ENCODE data around the gene RBMS2. TPM values are rescaled to one million over a fixed set of nuclear protein-coding genes. Genes with fewer than 3 reads are reported as not detected.

Gene RBMS2
- total RNA-seq, 1 donor from 2014 or later: 2.7 TPM

DNA sequence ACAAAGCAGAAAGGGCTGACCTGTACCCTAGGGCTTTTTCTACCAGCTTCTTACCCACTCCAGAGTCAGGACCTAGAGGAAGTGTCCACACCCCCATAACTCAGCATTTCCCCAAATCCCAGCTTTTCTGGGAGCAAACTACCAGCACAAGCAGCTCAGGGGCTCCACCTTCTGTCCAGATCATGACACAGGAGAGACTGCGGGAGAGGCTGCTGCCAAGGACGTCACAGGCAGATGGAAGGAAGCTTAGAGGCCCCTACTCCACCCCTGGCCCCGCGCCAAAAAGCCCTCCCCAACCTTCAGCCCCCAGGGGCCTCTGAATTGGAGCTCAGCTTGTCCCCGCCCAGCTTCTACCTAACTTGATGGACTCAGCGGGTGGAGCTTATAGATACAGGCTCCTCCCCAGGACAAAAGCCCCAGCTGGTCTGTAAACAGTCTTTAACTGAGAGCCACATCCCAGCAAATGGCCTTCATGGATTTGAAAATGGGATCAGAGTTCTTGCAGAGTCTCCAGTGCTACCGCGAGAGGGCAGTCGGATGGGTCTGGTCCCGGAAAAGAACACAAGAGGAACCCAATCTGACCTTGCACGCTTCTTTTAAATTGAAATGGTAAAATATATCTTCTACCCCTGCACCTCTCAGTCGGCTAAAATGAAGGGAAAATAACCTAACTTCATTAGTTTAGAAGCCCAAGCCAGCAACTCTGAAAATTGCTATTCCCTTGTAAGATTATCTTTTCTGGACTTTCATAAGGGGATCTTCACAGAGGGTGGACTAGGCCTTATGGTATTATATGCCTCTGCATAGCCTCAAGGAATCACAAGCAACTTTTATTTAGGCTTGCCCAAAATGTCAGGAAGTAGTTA, 115.3 kb downstream of the RBMS2 start:
- TF ChIP-seq, protein P1, sequence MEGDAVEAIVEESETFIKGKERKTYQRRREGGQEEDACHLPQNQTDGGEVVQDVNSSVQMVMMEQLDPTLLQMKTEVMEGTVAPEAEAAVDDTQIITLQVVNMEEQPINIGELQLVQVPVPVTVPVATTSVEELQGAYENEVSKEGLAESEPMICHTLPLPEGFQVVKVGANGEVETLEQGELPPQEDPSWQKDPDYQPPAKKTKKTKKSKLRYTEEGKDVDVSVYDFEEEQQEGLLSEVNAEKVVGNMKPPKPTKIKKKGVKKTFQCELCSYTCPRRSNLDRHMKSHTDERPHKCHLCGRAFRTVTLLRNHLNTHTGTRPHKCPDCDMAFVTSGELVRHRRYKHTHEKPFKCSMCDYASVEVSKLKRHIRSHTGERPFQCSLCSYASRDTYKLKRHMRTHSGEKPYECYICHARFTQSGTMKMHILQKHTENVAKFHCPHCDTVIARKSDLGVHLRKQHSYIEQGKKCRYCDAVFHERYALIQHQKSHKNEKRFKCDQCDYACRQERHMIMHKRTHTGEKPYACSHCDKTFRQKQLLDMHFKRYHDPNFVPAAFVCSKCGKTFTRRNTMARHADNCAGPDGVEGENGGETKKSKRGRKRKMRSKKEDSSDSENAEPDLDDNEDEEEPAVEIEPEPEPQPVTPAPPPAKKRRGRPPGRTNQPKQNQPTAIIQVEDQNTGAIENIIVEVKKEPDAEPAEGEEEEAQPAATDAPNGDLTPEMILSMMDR (IDR thresholded peaks at IDR 0.05): no peak
- Mint-ChIP-seq H3K36me3 (ENCODE audit: low read depth) (peaks cover 44% of the 10 kb centered on the region), H3K4me1 (peaks cover 64% of the 10 kb centered on the region)

DNA sequence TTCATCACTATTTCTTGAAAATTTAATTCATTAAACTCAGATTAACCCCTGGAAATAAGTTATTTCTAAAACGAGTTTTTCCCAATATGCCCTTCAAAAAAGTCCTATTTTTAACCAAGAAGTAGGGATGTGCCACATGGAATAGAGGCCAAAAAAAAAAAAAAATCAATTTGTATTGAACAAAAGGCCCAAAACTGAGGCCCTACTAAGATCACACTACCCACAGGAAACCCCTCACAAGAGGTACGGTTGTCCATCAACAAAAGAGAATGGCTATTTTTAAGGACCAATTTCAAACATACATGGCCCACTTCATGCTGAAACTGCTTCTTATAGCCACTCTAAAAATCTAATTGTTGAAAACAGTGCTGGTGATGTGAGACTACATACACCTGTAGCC, 116.0 kb downstream of the RBMS2 start:
- POLR2A ChIA-PET: interaction anchor here (6.1 kb wide), 1 partner anchor 49 kb away, joined by 93 read pairs; the partner anchor contains the start of gene PTGES3
- peaks cover 57% of the 10 kb centered on the region for H3K4me1 Mint-ChIP-seq
- no peaks in the 10 kb centered on the region for H3K27me3 Mint-ChIP-seq
- ATAC-seq (ENCODE audit: low read depth) (no peak), DNase-seq (no peak)
- TF ChIP-seq, protein P1 (IDR thresholded peaks at IDR 0.05): no peak
- CTCF ChIA-PET: no interaction called here
- intact Hi-C loops (cut with micrococcal nuclease): loop anchor here (2.0 to 10.0 kb wide), 7 partner anchors 113 to 665 kb away; partner anchors contain the start of genes APOF, IL23A, PAN2 and RAB5B
- H3K4me3 Mint-ChIP-seq: no peak overlapping the region
- H3K9me3 Mint-ChIP-seq: no peaks in the 10 kb centered on the region
- peak overlapping the region; percentile 97 for H3K27ac Mint-ChIP-seq
- peaks cover 51% of the 10 kb centered on the region for H3K36me3 Mint-ChIP-seq (ENCODE audit: low read depth)

More for the DNA sequence above, 115.3 kb downstream of the RBMS2 start:
- Mint-ChIP-seq H3K9me3 (no peaks in the 10 kb centered on the region), H3K27ac (peak overlapping the region; percentile 97), H3K4me3 (peak overlapping the region; percentile 96), H3K27me3 (no peaks in the 10 kb centered on the region)
- DNase-seq: peak; percentile 95
- CTCF ChIA-PET: interaction anchor here (0.6 to 2.3 kb wide), 35 partner anchors 9 to 475 kb away, joined by 3 to 55 read pairs (median 4); partner anchors contain the start of genes ATP5F1B, GLS2, PTGES3 and RBMS2
- intact Hi-C loops (cut with micrococcal nuclease): loop anchor here (1.0 to 10.0 kb wide), 14 partner anchors 9 to 665 kb away; partner anchors contain the start of genes APOF, IL23A, NACA and PAN2
- ATAC-seq (ENCODE audit: low read depth): peak; percentile 64
- POLR2A ChIA-PET: interaction anchor here (0.5 to 6.1 kb wide), 35 partner anchors 9 to 952 kb away, joined by 3 to 96 read pairs (median 4); partner anchors contain the start of genes ATP5F1B, CNPY2, DDIT3 and NACA

DNA sequence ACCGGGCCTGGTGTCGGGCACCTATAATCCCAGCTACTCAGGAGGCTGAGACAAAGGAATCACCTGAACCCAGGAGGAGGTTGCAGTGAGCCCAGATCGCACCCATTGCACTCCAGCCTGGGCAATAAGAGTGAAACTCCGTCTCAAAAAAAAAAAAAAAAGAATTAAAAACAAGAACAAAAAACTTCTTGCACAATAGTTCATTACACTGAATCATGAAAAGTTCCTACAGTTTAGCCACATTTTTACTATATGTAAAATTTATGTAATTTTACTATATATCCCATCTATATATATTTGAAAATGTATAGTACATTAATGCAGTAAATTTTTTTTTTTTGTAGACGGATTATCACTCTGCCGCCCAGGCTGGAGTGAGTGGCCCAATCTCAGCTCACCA, 119.6 kb downstream of the RBMS2 start:
- ChIA-PET CTCF (interaction anchor here (0.6 kb wide), 1 partner anchor 38 kb away, joined by 5 read pairs; no protein-coding TSS in a partner anchor), POLR2A (interaction anchor here (0.7 to 2.5 kb wide), 2 partner anchors 17 to 46 kb away, joined by 4 to 6 read pairs; no protein-coding TSS in a partner anchor)
- Mint-ChIP-seq H3K36me3 (ENCODE audit: low read depth) (peaks cover 83% of the 10 kb centered on the region), H3K9me3 (no peaks in the 10 kb centered on the region), H3K27ac (no peak overlapping the region), H3K4me1 (peaks cover 44% of the 10 kb centered on the region), H3K4me3 (no peak overlapping the region), H3K27me3 (no peaks in the 10 kb centered on the region)
- ATAC-seq (ENCODE audit: low read depth) (no peak), DNase-seq (no peak)
- TF ChIP-seq, protein P1 (IDR thresholded peaks at IDR 0.05): no peak
- intact Hi-C loops (cut with micrococcal nuclease): no loop called here

DNA sequence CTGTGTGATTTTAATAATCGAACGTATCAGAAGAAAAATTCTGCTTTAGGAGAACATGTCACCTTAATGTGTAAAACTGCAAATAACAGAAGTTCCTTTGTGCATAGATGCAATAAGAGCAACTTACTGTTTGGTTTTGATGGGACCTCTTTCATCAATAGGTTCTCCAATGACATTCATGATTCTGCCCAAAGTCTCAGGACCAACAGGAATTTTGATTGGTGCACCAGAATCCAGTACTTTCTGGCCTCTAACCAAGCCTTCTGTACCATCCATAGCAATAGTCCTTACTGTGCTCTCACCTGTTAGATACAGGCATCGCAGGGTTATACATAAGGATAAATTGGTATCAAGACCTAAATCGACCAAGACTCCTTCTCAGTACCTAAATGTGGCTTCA, 123.0 kb downstream of the RBMS2 start:
- H3K27ac Mint-ChIP-seq: peak overlapping the region; percentile 99
- ATAC-seq (ENCODE audit: low read depth) (no peak), DNase-seq (no peak)
- H3K36me3 Mint-ChIP-seq (ENCODE audit: low read depth): peaks cover 57% of the 10 kb centered on the region
- H3K27me3 Mint-ChIP-seq: no peaks in the 10 kb centered on the region
- peak overlapping the region; percentile 97 for H3K4me3 Mint-ChIP-seq
- ChIA-PET CTCF (no interaction called here), POLR2A (interaction anchor here (0.9 to 4.7 kb wide), 9 partner anchors 9 to 156 kb away, joined by 3 to 87 read pairs (median 23); partner anchors contain the start of genes NACA and PTGES3)
- TF ChIP-seq, protein P1 (IDR thresholded peaks at IDR 0.05): no peak
- peaks cover 28% of the 10 kb centered on the region for H3K4me1 Mint-ChIP-seq
- intact Hi-C loops (cut with micrococcal nuclease): no loop called here
- no peaks in the 10 kb centered on the region for H3K9me3 Mint-ChIP-seq

Measured in activated B cell treated with CpG ODN at 0.5 μM for 24 hours (primary cell).